ENCODE data around the gene EHD3.

Gene EHD3

GRCh38 chr2:31254237-31255203 lies 20.6 kb downstream of the EHD3 start:
- Histone ChIP-seq H3K4me2 (peak overlapping the region in 9 of 11 experiments; percentile 40 to 81 (median 60); a peak in 16 of 22 replicates), H3K4me3 (no peak overlapping the region), H3K27ac (peak overlapping the region in 3 of 11 experiments; percentile 30 to 35 (median 33); a peak in 4 of 22 replicates), H4K20me1 (peaks cover 0 to 8% (median 0%) of the 10 kb centered on the region in 11 experiments; a peak in 3 of 22 replicates), H3K9me3 (replicated peaks in 1 of 11) (no peaks in the 10 kb centered on the region), H3K9ac (peak overlapping the region in 3 of 11 experiments; percentile 12 to 29 (median 15); a peak in 1 of 22 replicates), H3K4me1 (peaks cover 17 to 79% (median 72%) of the 10 kb centered on the region in 10 experiments; a peak in 19 of 20 replicates), H3K36me3 (peaks cover 0 to 61% (median 9%) of the 10 kb centered on the region in 11 experiments; a peak in 13 of 22 replicates), H3K27me3 (no peaks in the 10 kb centered on the region)
- TF ChIP-seq Cebpa-rat (IDR thresholded peaks at IDR 0.05), result no peak

GRCh38 chr2:31255911-31256571 lies 22.1 kb downstream of the EHD3 start:
- Histone ChIP-seq H4K20me1 (peaks cover 0 to 8% (median 0%) of the 10 kb centered on the region in 11 experiments; a peak in 3 of 22 replicates), H3K4me1 (peaks cover 17 to 75% (median 68%) of the 10 kb centered on the region in 10 experiments; a peak in 19 of 20 replicates), H3K4me2 (peak overlapping the region; percentile 8 to 81 (median 57); a peak in 18 of 22 replicates), H3K27ac (peak overlapping the region in 4 of 11 experiments; percentile 3 to 49 (median 20); a peak in 4 of 22 replicates), H3K9ac (0 out of 22 replicates have a peak overlapping the region, but pooled peaks of 2 of the 11 experiments have one; percentile 4 to 13), H3K36me3 (peaks cover 0 to 64% (median 10%) of the 10 kb centered on the region in 11 experiments; a peak in 15 of 22 replicates), H3K27me3 (no peaks in the 10 kb centered on the region), H3K9me3 (replicated peaks in 1 of 11) (no peaks in the 10 kb centered on the region), H3K4me3 (no peak overlapping the region)
- TF ChIP-seq Cebpa-rat (IDR thresholded peaks at IDR 0.05), result no peak

DNA sequence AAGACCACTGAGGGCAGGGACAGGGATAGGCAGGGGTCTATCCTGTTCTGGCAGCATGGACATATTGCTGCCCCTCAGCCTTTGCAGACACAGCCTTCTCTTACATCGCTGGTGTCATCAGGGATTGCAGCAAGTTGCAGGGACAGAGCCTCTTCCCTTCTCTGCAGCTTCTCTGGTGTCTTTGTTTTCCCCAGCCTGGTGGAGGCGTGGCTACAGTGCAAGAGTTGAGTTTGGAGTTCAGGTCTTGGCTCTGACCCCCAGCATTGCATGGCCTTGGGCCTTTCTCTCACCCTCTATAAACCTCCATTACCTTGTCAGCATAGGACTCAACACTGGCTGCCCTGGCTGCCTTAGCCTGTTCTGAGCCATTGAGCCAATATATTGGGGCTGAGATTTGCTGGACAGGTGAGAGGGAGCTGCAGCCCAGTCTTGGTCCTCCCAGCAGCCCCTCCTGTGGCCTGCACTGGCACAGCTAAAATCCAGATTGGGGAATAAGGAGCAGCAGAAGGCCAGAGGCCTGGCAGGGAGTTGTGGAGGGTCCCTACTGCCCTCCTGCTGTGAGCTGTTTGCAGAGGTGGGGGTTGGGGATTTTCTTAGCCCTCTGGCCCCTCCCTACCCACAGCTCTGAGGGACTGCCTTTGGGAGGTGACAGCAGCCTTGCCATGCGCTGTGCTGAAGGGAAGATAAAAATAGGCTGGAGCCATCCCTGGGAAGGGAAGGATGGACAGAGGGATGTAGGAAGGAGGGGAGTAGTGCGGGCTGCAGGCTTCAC lies 22.8 kb downstream of the EHD3 start:
- 0 out of 22 replicates have a peak overlapping the region, but pooled peaks of 1 of the 11 experiments have one; percentile 4 for H3K9ac ChIP-seq
- no peak for TF ChIP-seq Cebpa-rat (IDR thresholded peaks at IDR 0.05)
- H3K27me3 ChIP-seq, result no peaks in the 10 kb centered on the region
- H3K4me1 ChIP-seq, result peaks cover 16 to 71% (median 64%) of the 10 kb centered on the region in 10 experiments; a peak in 19 of 20 replicates
- peaks cover 0 to 64% (median 16%) of the 10 kb centered on the region in 11 experiments; a peak in 14 of 22 replicates for H3K36me3 ChIP-seq
- no peaks in the 10 kb centered on the region for H3K9me3 ChIP-seq (replicated peaks in 1 of 11)
- peaks cover 0 to 8% (median 0%) of the 10 kb centered on the region in 11 experiments; a peak in 3 of 22 replicates for H4K20me1 ChIP-seq
- H3K27ac ChIP-seq, result no peak overlapping the region
- no peak overlapping the region for H3K4me3 ChIP-seq
- peak overlapping the region in 10 of 11 experiments; percentile 8 to 81 (median 58); a peak in 17 of 22 replicates for H3K4me2 ChIP-seq

DNA sequence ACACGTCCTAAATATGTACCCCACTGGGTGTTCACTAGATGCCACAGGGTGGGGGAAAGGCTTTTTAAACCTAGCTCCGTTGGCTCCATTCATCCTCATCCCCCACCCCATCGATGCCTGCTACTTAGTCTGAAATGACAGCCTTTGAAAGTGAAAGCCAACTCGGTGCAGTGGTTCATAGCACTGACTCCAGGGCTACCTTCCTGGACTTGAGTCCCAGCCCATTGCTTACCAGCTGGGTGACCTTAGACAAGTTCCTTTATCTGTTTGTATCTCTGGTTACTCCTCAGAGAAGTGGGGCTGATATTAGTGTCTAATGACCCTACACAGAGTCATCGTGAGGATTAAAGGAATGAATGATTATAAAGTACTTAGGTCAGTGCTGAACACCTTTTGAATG lies 24.4 kb downstream of the EHD3 start:
- peaks cover 0 to 8% (median 0%) of the 10 kb centered on the region in 11 experiments; a peak in 2 of 22 replicates for H4K20me1 ChIP-seq
- H3K36me3 ChIP-seq, result peaks cover 0 to 62% (median 19%) of the 10 kb centered on the region in 11 experiments; a peak in 14 of 22 replicates
- H3K4me3 ChIP-seq, result no peak overlapping the region
- no peak overlapping the region for H3K9ac ChIP-seq
- no peak overlapping the region for H3K27ac ChIP-seq
- TF ChIP-seq Cebpa-rat (IDR thresholded peaks at IDR 0.05), result no peak
- H3K4me1 ChIP-seq, result peaks cover 7 to 68% (median 62%) of the 10 kb centered on the region in 10 experiments; a peak in 19 of 20 replicates
- H3K27me3 ChIP-seq, result no peaks in the 10 kb centered on the region
- H3K9me3 ChIP-seq (replicated peaks in 1 of 11), result no peaks in the 10 kb centered on the region
- peak overlapping the region in 10 of 11 experiments; percentile 4 to 63 (median 41); a peak in 18 of 22 replicates for H3K4me2 ChIP-seq

- Histone ChIP-seq H3K9ac (no peak overlapping the region), H3K27ac (no peak overlapping the region), H3K4me1 (peaks cover 7 to 67% (median 60%) of the 10 kb centered on the region in 10 experiments; a peak in 19 of 20 replicates), H3K27me3 (no peaks in the 10 kb centered on the region), H3K4me2 (peak overlapping the region in 7 of 11 experiments; percentile 38 to 63 (median 47); a peak in 10 of 22 replicates), H3K36me3 (peaks cover 0 to 66% (median 19%) of the 10 kb centered on the region in 11 experiments; a peak in 14 of 22 replicates), H3K9me3 (replicated peaks in 1 of 11) (no peaks in the 10 kb centered on the region), H3K4me3 (no peak overlapping the region), H4K20me1 (peaks cover 0 to 8% (median 0%) of the 10 kb centered on the region in 11 experiments; a peak in 2 of 22 replicates)
- TF ChIP-seq Cebpa-rat (IDR thresholded peaks at IDR 0.05), result no peak
Measured at GRCh38 chr2:31259075-31259474, 25.1 kb downstream of the EHD3 start.

- TF ChIP-seq Cebpa-rat (IDR thresholded peaks at IDR 0.05), result no peak
- H3K9me3 ChIP-seq (replicated peaks in 1 of 11), result no peaks in the 10 kb centered on the region
- no peak overlapping the region for H3K9ac ChIP-seq
- peaks cover 0 to 8% (median 0%) of the 10 kb centered on the region in 11 experiments; a peak in 2 of 22 replicates for H4K20me1 ChIP-seq
- H3K36me3 ChIP-seq, result peaks cover 0 to 65% (median 19%) of the 10 kb centered on the region in 11 experiments; a peak in 16 of 22 replicates
- no peaks in the 10 kb centered on the region for H3K27me3 ChIP-seq
- no peak overlapping the region for H3K27ac ChIP-seq
- H3K4me1 ChIP-seq, result peaks cover 4 to 49% (median 42%) of the 10 kb centered on the region in 10 experiments; a peak in 19 of 20 replicates
- no peak overlapping the region for H3K4me3 ChIP-seq
- no peak overlapping the region for H3K4me2 ChIP-seq
Measured at GRCh38 chr2:31260870-31261269, 26.9 kb downstream of the EHD3 start.

- no peak overlapping the region for H3K4me3 ChIP-seq
- no peaks in the 10 kb centered on the region for H4K20me1 ChIP-seq
- peaks cover 0 to 33% (median 26%) of the 10 kb centered on the region in 10 experiments; a peak in 15 of 20 replicates for H3K4me1 ChIP-seq
Measured at GRCh38 chr2:31263636-31264190, 29.8 kb downstream of the EHD3 start.

More at GRCh38 chr2:31263636-31264190, 29.8 kb downstream of the EHD3 start:
- no peak overlapping the region for H3K9ac ChIP-seq
- H3K4me2 ChIP-seq, result no peak overlapping the region
- peaks cover 0 to 77% (median 31%) of the 10 kb centered on the region in 11 experiments; a peak in 16 of 22 replicates for H3K36me3 ChIP-seq
- H3K9me3 ChIP-seq (replicated peaks in 1 of 11), result no peaks in the 10 kb centered on the region
- TF ChIP-seq Cebpa-rat (IDR thresholded peaks at IDR 0.05), result no peak
- no peaks in the 10 kb centered on the region for H3K27me3 ChIP-seq
- no peak overlapping the region for H3K27ac ChIP-seq

Data from BLaER1 treated with 17β-estradiol and CSF1 and Interleukin-3, amounts not matched to agents 10 nM and 100 nM (cell line).